Calu3 (cell line): Measurements from ENCODE around the gene FGD3. TPM values are rescaled to one million over a fixed set of nuclear protein-coding genes. Genes with fewer than 3 reads are reported as not detected.

Experiments used
- BruUV-seq: library from RNA; stranded (reverse); fragments of 400-500 nt; replicated peaks from 2 replicates; lab custom pipeline; 2021; lab: Mats Ljungman, UMichigan
- CTCF ChIA-PET: fragments of 300-600 bp; sonication (Branson Sonifier 250); formaldehyde crosslinking; loops from one replicate; lab custom pipeline; 2022; ENCODE audit warnings: antibody characterized with exemption; lab: Charles Lee
- DNase-seq: peaks from one replicate; pipeline ENCODE4 v3.0.0; 2022
- H3K27ac Mint-ChIP-seq: one replicate; pipeline ENCODE4 v1.8.0; 2022; ENCODE audit warnings: mixed read lengths; ENCODE audit not compliant: unreplicated experiment
- H3K27me3 Mint-ChIP-seq: one replicate; pipeline ENCODE4 v1.8.0; 2022; ENCODE audit warnings: mixed read lengths; ENCODE audit not compliant: unreplicated experiment
- H3K36me3 Mint-ChIP-seq: one replicate; pipeline ENCODE4 v1.8.0; 2022; ENCODE audit warnings: mild to moderate bottlenecking, moderate library complexity, mixed read lengths; ENCODE audit not compliant: insufficient read depth, unreplicated experiment
- H3K4me1 Mint-ChIP-seq: one replicate; pipeline ENCODE4 v1.8.0; 2022; ENCODE audit warnings: mild to moderate bottlenecking, low read depth, mixed read lengths; ENCODE audit not compliant: unreplicated experiment
- H3K4me3 Mint-ChIP-seq: one replicate; pipeline ENCODE4 v1.8.0; 2022; ENCODE audit warnings: mild to moderate bottlenecking, low read depth, moderate library complexity, mixed read lengths; ENCODE audit not compliant: unreplicated experiment
- H3K9me3 Mint-ChIP-seq: one replicate; pipeline ENCODE4 v1.8.0; 2022; ENCODE audit warnings: low read depth, mixed read lengths; ENCODE audit not compliant: unreplicated experiment
- intact Hi-C: fragments of 100-400 bp; cut with micrococcal nuclease; formaldehyde crosslinking; loops from one replicate; pipeline ENCODE4 v1.10.0; 2022; ENCODE audit not compliant: unreplicated experiment
- total RNA-seq: library from RNA; stranded (reverse); gene quantifications from 2 replicates; pipeline ENCODE4 v1.2.3, GENCODE V29; 2022
- TF ChIP-seq, protein P1 (sequence below): fragments of 200-600 bp; IDR thresholded peaks from one replicate; pipeline ENCODE4 v1.8.0; 2022; ENCODE audit warnings: antibody characterized with exemption; ENCODE audit not compliant: unreplicated experiment

The FGD3 gene
- total RNA-seq, 1 experiment from 2014 or later: 3.1 TPM

DNA sequence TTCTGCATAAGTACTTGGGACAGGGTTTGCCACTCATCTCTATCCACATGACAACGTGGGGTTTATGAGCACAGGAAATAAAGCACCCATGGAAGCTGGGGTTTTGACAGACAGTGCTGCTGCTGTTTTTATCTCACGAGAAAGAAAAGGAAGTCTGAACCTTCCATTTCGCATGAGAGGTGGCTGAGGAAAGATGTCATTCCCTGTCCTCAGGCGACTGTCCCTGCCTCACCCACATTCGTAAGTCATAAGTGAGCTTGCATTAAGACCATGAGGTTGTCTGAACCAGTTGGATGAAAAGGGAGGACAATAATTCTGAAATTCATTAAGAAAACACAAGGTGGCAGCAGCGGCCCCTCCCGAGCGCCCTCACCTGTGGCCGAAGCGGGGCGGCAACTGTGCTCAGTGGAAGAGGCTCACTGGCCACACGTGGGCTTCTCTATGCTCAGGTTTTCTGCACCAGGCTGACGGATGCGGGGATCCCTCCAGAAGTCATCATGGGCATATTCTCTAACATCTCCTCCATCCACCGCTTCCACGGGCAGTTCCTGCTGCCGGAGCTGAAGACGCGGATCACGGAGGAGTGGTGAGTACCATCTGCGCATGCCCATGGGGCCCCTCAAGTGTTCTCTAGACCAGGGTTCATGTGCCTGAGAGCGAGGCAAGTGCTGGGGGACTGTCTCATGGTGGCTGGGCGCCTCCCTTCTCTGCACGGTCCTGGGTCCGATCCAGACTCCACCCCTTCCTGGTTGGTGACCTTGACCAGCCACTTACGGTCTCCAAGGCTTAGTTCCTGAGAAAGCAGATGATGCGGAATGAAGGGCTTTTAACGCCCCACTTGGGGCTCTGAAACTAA lies 56.5 kb downstream of the FGD3 start:
- Mint-ChIP-seq H3K27ac (no peak overlapping the region), H3K9me3 (peaks cover 4% of the 10 kb centered on the region), H3K4me3 (peak overlapping the region; percentile 67), H3K4me1 (no peaks in the 10 kb centered on the region), H3K36me3 (no peaks in the 10 kb centered on the region), H3K27me3 (no peaks in the 10 kb centered on the region)
- DNase-seq: peak; percentile 77
- TF ChIP-seq, protein P1, sequence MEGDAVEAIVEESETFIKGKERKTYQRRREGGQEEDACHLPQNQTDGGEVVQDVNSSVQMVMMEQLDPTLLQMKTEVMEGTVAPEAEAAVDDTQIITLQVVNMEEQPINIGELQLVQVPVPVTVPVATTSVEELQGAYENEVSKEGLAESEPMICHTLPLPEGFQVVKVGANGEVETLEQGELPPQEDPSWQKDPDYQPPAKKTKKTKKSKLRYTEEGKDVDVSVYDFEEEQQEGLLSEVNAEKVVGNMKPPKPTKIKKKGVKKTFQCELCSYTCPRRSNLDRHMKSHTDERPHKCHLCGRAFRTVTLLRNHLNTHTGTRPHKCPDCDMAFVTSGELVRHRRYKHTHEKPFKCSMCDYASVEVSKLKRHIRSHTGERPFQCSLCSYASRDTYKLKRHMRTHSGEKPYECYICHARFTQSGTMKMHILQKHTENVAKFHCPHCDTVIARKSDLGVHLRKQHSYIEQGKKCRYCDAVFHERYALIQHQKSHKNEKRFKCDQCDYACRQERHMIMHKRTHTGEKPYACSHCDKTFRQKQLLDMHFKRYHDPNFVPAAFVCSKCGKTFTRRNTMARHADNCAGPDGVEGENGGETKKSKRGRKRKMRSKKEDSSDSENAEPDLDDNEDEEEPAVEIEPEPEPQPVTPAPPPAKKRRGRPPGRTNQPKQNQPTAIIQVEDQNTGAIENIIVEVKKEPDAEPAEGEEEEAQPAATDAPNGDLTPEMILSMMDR: peak; percentile 53
- no TSS peak for BruUV-seq
- CTCF ChIA-PET: interaction anchor here (0.6 to 2.2 kb wide), 9 partner anchors 10 to 150 kb away, joined by 3 to 11 read pairs (median 4); no protein-coding TSS in a partner anchor
- intact Hi-C loops: no loop called here

DNA sequence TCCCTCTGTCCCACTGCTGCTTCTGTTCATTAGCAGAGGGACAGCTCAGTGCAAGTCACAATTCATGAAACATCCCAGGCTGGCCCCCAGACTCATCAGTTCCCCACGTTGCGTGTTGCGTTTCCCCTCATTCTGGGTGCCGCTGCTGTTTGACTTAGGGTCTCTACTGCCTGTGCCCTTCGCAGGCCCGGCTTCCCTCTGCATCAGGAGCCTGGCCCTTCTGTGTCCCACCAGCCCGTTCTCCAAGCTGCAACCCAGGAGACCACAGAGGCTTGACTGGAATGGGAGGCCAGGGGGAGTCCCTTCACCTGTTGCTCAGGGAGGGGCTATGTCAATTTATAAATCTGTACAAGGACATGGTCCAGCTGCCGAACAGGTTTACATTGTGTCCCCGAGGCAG lies 57.2 kb downstream of the FGD3 start:
- CTCF ChIA-PET: interaction anchor here (1.7 to 2.2 kb wide), 4 partner anchors 12 to 115 kb away, joined by 4 to 11 read pairs (median 6); no protein-coding TSS in a partner anchor

DNA sequence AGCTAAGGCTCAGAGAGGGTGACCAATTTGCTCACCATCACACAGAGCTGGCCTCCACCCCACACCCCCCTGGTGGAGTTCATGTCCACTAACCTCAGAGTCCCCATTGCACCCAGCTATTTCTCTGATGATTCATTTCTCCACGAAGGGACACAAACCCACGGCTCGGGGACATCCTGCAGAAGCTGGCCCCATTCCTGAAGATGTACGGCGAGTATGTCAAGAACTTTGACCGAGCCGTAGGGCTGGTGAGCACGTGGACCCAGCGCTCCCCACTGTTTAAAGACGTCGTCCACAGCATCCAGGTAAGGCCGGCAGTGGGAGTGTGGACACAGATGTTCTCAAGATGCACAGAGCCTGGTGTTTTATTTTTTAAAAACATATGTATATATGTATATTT lies 58.6 kb downstream of the FGD3 start:
- H3K4me1 Mint-ChIP-seq: no peaks in the 10 kb centered on the region
- no TSS peak for BruUV-seq
- CTCF ChIA-PET: no interaction called here
- H3K27me3 Mint-ChIP-seq: no peaks in the 10 kb centered on the region
- H3K27ac Mint-ChIP-seq: no peak overlapping the region
- intact Hi-C loops: no loop called here
- TF ChIP-seq, protein P1: no peak
- H3K9me3 Mint-ChIP-seq: peaks cover 3% of the 10 kb centered on the region
- no peak for DNase-seq
- H3K4me3 Mint-ChIP-seq: no peak overlapping the region
- H3K36me3 Mint-ChIP-seq: no peaks in the 10 kb centered on the region

More for the DNA sequence above, 57.2 kb downstream of the FGD3 start:
- H3K27ac Mint-ChIP-seq: no peak overlapping the region
- TF ChIP-seq, protein P1: no peak
- peak overlapping the region; percentile 67 for H3K4me3 Mint-ChIP-seq
- intact Hi-C loops: no loop called here
- BruUV-seq: no TSS peak
- no peaks in the 10 kb centered on the region for H3K4me1 Mint-ChIP-seq
- no peak for DNase-seq
- peaks cover 4% of the 10 kb centered on the region for H3K9me3 Mint-ChIP-seq
- no peaks in the 10 kb centered on the region for H3K27me3 Mint-ChIP-seq
- H3K36me3 Mint-ChIP-seq: no peaks in the 10 kb centered on the region

DNA sequence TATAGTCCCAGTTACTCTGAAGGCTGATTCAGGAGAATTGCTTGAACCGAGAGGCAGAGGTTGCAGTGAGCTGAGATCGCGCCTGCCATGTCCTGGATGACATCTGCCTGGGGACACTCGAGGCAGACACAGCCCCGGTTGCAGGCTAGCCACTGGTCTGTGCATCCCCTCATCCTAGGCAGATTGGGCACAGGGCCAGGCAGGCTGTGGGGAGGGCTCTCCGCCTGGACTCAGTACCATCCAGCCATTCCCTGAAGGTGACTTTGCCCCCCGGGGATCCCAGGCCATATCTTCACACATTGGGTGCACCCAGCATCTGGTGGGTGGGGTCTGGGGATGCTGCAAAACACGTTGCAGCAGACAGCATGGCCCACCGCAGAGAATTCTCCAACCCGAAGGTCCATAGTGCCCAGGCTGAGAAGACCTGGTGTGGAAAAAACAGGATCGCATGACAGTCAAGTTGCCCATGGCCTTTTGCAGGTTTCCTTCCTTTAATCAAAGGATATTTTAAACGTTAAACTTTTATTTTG lies 60.3 kb downstream of the FGD3 start:
- CTCF ChIA-PET: no interaction called here
- H3K4me3 Mint-ChIP-seq: no peak overlapping the region
- no peaks in the 10 kb centered on the region for H3K9me3 Mint-ChIP-seq
- H3K27ac Mint-ChIP-seq: no peak overlapping the region
- intact Hi-C loops: no loop called here
- no peaks in the 10 kb centered on the region for H3K36me3 Mint-ChIP-seq
- TF ChIP-seq, protein P1: no peak
- DNase-seq: no peak
- BruUV-seq: no TSS peak
- H3K27me3 Mint-ChIP-seq: no peaks in the 10 kb centered on the region
- H3K4me1 Mint-ChIP-seq: no peaks in the 10 kb centered on the region
